ENCODE data around the gene RNU6-7. TPM values are rescaled to one million over a fixed set of nuclear protein-coding genes. Genes with fewer than 3 reads are reported as not detected.

RNU6-7 gene
- total RNA-seq, 1 donor from 2014 or later = not detected

GRCh38 chr14:32171469-32171868, 30.4 kb upstream of the RNU6-7 start:
- H3K27ac Mint-ChIP-seq (ENCODE audit: unreplicated experiment) = no peak overlapping the region
- no peak overlapping the region for H3K4me3 Mint-ChIP-seq (ENCODE audit: unreplicated experiment)
- H3K4me1 Mint-ChIP-seq (ENCODE audit: low read depth) = no peaks in the 10 kb centered on the region

GRCh38 chr14:32183151-32184058, 18.4 kb upstream of the RNU6-7 start:
- TF ChIP-seq CTCF (IDR thresholded peaks at IDR 0.05) = no peak
- H3K4me1 Mint-ChIP-seq (ENCODE audit: low read depth) = peaks cover 9% of the 10 kb centered on the region
- no peak for DNase-seq (ENCODE audit: low spot score)
- H3K27me3 Mint-ChIP-seq (ENCODE audit: low read depth) = no peaks in the 10 kb centered on the region
- H3K36me3 Mint-ChIP-seq (ENCODE audit: low read depth) = peaks cover 8% of the 10 kb centered on the region
- no peak overlapping the region for H3K4me3 Mint-ChIP-seq (ENCODE audit: unreplicated experiment)
- no peak overlapping the region for H3K27ac Mint-ChIP-seq (ENCODE audit: unreplicated experiment)
- H3K9me3 Mint-ChIP-seq (ENCODE audit: low read depth) = peaks cover 36% of the 10 kb centered on the region

More at GRCh38 chr14:32171469-32171868, 30.4 kb upstream of the RNU6-7 start:
- Mint-ChIP-seq H3K36me3 (ENCODE audit: low read depth) (no peaks in the 10 kb centered on the region), H3K27me3 (ENCODE audit: low read depth) (no peaks in the 10 kb centered on the region), H3K9me3 (ENCODE audit: low read depth) (peaks cover 8% of the 10 kb centered on the region)
- no peak for DNase-seq (ENCODE audit: low spot score)
- no peak for TF ChIP-seq CTCF (IDR thresholded peaks at IDR 0.05)

GRCh38 chr14:32185097-32185496, 16.7 kb upstream of the RNU6-7 start:
- no peaks in the 10 kb centered on the region for H3K27me3 Mint-ChIP-seq (ENCODE audit: low read depth)
- peaks cover 22% of the 10 kb centered on the region for H3K9me3 Mint-ChIP-seq (ENCODE audit: low read depth)
- DNase-seq (ENCODE audit: low spot score) = no peak
- H3K27ac Mint-ChIP-seq (ENCODE audit: unreplicated experiment) = no peak overlapping the region
- no peak for TF ChIP-seq CTCF (IDR thresholded peaks at IDR 0.05)
- no peak overlapping the region for H3K4me3 Mint-ChIP-seq (ENCODE audit: unreplicated experiment)
- peaks cover 9% of the 10 kb centered on the region for H3K4me1 Mint-ChIP-seq (ENCODE audit: low read depth)
- H3K36me3 Mint-ChIP-seq (ENCODE audit: low read depth) = peaks cover 6% of the 10 kb centered on the region

- H3K4me3 Mint-ChIP-seq (ENCODE audit: unreplicated experiment) = no peak overlapping the region
- H3K27ac Mint-ChIP-seq (ENCODE audit: unreplicated experiment) = no peak overlapping the region
- peaks cover 2% of the 10 kb centered on the region for H3K36me3 Mint-ChIP-seq (ENCODE audit: low read depth)
- no peak for TF ChIP-seq CTCF (IDR thresholded peaks at IDR 0.05)
- no peak for DNase-seq (ENCODE audit: low spot score)
- peaks cover 14% of the 10 kb centered on the region for H3K9me3 Mint-ChIP-seq (ENCODE audit: low read depth)
- H3K27me3 Mint-ChIP-seq (ENCODE audit: low read depth) = no peaks in the 10 kb centered on the region
- H3K4me1 Mint-ChIP-seq (ENCODE audit: low read depth) = peaks cover 14% of the 10 kb centered on the region
These were observed 15.6 kb upstream of the RNU6-7 start for GRCh38 chr14:32186248-32186647.

- no peak for TF ChIP-seq CTCF (IDR thresholded peaks at IDR 0.05)
- DNase-seq (ENCODE audit: low spot score) = no peak
- H3K27ac Mint-ChIP-seq (ENCODE audit: unreplicated experiment) = no peak overlapping the region
- no peaks in the 10 kb centered on the region for H3K27me3 Mint-ChIP-seq (ENCODE audit: low read depth)
- peaks cover 5% of the 10 kb centered on the region for H3K9me3 Mint-ChIP-seq (ENCODE audit: low read depth)
- H3K4me1 Mint-ChIP-seq (ENCODE audit: low read depth) = peaks cover 5% of the 10 kb centered on the region
- H3K36me3 Mint-ChIP-seq (ENCODE audit: low read depth) = no peaks in the 10 kb centered on the region
- no peak overlapping the region for H3K4me3 Mint-ChIP-seq (ENCODE audit: unreplicated experiment)
These were observed 12.0 kb upstream of the RNU6-7 start for GRCh38 chr14:32189811-32190210.
